ENCODE data around the gene UNC119.
"Not testable (repeated sequence)": the region's sequence is repeated elsewhere in the genome, so short reads cannot be mapped to it uniquely, and the experiment has no call there.

UNC119 gene

DNA sequence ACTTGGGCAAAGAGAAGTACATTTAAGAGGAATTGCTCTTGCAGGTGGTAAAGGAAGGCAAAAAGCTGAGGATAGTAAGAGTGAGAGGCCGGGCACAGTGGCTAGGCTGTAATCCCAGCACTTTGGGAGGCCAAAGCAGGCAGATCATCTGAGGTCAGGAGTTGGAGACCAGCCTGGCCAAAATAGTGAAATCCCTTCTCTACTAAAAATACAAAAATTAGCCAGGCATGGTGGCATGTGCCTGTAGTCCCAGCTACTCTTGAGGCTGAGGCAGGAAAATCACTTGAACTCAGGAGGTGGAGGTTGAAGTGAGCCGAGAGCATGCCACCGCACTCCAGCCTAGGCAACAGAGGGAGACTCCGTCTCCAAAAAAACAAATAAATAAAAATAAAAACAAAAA is 30.1 kb downstream of the UNC119 start:
- DNase-seq (ENCODE audit: low read depth) = not testable (repeated sequence)

DNA sequence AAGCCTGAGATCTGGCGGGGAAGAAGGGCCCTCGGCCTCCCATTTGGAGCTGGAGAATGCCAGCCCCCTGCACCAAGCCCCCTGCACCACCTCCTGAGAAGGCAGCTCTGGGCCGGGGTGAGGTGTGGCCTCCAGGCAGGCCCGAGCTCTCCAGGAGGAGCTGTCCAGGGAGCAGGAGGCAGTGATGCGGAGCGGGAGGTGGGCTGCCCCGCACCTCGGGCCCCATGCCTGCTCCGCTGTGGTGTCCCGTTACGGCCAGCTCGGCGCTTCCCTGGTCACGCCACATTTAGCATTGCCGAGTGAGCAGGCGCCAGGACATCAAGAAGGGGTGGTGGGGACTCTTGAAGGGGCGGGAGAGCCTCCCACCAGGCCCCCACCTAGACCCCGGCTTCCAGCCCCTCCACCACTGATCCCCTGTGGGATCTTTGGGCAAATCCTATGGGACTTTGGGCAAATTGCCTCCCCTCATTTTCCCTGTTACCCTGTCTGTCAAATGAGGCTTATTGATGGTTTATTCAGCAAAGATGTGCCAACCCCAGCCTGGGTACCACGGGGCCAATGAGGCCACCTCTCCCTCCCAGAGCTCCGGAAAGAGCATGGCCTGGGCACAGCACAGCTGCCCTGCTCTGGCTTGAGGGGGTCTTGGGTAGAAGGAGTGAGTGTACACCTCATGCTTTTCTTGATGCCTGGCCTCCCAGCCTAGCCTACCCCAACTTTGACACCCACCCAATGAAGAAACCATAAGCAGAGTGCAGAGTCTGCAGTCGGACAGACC is 30.9 kb downstream of the UNC119 start:
- no peak for DNase-seq (ENCODE audit: low read depth)

DNA sequence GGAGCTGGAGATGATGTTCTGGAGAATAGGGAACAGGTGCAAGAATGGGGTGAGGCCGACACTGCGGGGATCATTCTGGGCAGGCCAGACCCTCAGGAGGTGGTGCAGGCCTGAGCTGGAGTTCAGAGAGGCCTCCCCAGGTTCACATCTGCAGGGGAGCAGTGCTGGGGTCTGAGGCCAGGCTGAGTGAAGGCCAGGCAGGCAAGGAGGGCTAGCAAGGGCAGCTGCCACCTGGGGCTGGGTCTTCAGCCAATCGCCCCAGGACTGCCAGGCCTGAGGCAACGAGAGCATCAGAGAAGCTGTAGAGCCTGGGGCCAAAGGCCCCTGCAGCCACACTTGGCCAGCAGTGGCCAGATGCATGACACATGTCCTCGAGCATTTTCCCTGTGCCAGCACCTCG is 31.7 kb downstream of the UNC119 start:
- DNase-seq (ENCODE audit: low read depth) = no peak

DNA sequence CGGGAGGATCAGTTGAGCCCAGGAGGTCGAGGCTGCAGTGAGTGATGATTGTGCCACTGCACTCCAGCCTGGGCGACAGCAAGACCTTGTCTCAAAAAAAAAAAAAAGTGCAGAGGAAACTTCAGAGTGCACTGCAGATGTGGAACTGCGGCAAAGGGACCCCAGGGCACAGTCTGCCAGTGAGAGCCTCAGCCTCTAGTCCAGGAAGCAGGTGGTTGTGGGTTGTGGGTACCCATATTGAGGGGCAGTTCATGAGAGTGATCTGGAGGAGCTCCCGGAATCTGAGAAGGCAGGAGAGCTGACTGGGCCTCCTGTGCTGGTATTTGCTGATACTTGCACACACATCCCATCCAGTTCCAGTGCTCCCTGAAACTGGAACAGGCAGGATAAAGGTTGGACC is 33.2 kb downstream of the UNC119 start:
- DNase-seq (ENCODE audit: low read depth) = no peak

DNA sequence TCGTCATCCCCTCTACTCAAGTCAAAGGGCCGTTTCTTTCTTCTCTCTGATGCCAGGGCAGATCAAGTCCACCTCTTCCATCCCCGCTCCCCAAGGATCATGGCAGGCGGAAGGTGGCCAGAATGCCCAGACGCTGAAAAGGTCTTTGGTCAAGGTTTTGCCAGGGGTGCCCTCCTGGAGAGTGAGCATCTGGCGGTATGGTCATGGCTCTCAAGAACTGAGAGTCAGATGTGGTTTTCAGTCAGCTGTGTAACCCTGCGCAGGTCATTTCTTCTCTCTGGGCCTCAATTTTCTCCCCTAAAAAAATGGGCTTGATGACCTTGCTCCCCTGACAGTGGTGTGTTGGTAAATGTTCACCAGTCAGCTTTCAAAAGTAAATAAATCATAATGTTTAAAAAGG is 33.8 kb downstream of the UNC119 start:
- DNase-seq (ENCODE audit: low read depth) = no peak

DNA sequence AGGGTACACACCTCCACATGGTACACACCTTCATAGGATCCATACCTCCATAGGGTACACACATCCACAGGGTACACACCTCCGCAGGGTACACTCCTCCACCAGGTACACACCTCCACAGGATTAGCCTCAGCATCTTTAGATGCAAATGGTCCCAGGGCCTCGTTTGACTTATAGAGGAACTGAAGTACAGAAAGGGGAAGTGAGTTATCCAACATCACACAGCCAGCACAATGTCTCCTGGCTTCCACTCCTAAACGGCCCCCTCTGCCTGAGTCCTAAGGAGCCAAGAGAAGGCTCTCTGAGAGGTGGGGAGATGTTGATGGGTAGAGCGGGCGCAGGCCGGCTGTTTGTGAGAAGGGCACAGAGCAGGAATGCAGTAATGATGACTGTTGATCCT is 34.3 kb downstream of the UNC119 start:
- DNase-seq (ENCODE audit: low read depth) = no peak

DNA sequence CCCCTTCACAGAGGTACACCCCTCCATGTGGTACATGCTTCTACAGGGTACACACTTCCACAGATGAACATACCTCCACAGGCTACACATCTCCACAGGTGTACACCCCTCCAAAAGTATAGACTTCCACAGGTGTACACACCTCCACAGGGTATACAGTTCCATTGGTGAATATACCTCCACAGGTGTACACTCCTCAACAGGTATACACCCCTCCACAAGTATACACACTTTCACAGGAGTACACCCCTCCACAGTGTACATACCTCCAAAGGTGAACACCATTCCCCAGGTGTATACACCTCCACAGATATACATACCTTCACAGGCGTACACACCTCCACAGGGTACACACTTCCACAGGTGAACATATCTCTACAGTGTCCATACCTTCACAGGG is 36.9 kb downstream of the UNC119 start:
- no peak for DNase-seq (ENCODE audit: low read depth)

DNA sequence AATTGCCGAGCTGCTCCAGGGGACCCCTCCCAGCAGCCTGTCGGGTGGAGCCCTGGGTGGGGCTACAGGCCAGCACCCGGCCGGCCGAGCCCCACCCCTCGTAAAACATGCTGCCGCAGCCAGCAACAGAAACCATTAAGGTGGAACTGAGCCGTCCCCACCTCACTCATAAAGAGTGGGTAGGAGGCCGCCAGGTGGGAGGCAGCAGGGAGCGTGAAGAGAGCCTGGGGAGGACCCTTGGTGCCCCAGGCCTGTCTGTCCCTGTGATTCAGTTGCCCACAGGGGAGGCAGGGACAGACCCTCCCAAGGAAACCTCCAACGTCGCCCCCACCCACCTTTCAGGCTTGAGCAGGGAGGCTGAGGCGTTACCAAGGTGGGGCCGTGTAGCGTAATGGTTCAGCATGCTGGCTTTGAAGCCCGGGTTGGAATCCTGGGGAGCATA is 37.8 kb downstream of the UNC119 start:
- no peak for DNase-seq (ENCODE audit: low read depth)

DNA sequence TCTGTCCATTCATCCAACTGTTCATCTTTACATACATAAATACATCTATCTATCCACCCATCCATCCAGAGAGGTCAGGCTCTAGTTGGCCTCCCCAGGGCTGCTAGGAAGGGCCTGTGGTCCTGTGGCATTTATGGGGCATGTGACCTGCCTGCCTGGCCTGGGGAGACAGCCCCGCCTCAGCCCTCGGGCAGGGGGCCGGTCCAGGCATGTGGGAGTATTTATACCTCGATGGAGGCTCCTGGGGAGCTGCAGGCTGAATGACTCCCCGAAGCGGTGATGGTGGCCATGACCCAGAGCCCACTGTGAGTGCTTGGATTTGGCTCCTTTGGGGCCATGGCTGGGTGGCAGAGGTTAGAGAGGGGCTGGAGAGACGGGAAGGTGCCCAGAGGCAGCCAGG is 38.9 kb downstream of the UNC119 start:
- DNase-seq (ENCODE audit: low read depth) = no peak

DNA sequence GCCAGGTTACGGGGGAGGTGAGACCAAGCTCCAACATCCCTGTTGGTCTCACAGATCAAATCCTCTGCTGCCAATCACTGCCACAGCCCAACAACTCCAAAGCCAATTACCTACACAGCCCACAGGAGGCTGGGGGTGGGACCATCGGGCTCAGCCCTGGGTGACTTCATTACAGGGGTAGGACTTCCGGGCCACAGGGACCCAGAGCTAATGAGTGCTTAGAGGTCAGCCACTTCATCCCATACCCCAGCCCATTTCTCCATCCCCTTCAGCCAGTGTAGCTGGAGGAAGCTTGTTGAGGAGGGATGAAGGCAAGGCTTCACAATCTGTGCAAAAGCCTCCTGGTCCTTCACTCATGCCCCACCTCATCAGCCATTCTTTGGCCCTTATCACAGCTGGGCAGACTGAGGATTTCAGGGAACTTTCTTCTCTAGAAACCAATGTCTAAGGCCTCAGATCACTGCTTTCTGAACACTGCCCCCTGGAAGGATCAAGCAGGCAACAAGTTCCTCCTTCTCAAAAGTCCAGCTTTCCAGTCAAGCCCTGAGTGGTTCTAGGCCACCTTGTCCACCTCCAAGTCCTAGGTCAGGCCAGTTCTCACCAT is 40.5 kb downstream of the UNC119 start:
- no peak for DNase-seq (ENCODE audit: low read depth)

DNA sequence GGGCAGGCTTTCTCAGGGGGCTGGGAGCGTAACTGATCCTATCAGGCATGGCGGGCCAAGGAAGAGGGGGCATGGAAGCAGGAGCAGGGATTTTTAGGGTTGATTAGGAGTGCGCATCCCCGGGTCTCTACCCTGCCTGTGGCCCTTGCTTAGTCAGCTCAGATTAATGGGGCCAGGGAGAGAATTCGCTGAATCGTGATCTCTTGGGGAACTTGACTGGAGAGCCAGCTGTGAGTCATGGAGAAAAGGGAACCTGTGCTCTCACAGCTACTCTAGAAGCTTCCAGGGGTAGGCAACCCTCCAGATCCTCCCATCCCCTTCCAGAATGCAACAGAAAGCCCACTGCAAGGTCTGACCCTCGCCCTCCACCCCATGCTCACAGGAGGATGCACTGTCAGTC is 42.6 kb downstream of the UNC119 start:
- DNase-seq (ENCODE audit: low read depth) = no peak

DNA sequence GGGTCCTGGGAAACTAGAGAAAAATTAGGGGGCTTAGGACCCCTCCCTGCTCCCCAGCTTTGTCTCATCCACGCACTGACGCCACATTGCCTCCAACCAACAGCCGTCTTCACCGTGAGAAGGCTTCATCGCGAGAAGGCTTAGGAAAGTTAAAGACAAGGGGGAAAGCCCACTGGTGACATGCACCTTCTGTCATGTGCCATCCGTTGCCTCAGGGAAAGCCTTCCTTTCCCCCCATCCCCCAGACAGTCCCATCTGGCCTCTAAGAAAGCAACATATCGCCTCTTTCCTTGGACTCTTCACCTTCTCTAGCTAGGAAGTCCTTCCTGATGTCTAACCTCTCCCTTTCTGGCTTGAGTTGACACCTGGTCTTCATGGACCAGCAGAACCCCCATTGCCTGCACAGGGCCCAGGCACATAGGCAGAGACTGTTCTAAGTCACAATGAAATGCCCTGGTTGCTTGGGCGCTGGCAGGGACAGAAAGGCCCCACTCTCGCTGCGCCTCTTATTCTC is 44.2 kb downstream of the UNC119 start:
- DNase-seq (ENCODE audit: low read depth) = no peak

DNA sequence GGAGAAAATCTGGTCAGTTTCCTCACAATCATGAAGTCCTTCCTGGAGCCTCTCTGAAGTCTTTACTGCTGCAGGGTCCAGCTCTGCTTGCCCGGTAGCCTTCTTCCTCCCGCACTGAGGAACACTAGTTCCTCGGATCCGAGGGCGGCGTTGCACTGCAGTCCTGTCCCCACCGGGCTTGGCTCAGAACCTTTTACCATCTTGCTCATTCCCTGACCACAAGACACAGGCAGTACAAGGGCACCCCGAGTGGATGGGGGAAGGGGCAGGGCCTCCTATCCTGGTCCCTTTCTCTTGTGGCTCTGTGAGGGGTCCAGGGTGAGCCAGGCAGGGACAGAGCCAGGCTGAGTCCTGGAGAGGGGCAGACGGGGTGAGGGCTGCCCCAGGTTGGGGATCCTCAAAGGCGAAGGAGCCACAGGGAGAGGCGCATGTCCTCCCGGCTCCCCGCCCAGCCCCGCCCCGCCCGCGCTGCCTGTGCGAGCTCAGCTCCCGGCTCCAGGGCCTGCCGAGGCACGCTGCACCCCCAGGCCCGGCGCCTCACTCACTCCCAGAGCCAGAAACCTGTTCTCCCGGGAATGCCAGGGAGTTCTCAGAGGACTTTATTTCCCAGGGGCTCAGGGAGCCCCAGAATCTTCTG is 44.7 kb downstream of the UNC119 start:
- no peak for DNase-seq (ENCODE audit: low read depth)

DNA sequence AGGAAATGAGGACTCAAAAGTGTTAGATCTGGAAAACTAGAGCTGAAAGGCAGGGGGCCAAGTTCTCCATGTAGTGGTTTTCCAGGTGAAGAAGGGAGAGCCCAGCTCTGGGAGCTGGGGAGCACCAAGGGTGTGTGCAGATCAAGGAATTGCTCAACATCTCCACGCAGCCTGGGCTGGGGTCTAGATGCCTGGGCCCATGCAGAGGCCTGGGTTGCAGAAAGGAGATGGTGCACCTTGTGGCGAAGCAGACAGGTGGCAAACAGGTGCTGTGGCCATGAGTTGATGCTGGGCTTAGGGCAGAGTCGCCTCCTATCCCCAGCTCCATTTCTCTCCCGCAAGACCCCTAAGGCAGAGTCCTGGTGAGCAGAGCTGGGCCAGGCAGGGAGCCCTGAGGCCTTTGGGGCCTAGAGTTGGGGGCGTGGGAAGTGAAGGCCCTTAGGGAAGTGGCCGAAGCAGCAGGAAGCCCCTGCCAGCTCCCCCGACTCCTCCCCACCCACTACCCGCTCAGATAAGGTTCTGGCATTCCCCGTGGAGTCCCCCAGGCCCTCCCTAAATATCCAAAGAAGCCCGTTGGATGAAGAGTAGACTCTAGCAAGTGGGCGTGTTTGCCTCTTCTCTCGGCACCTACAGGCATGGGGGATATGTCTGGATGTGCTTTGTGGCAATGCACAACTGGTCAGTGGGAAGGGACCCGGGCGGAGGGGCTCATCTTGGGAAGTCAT is 45.5 kb downstream of the UNC119 start:
- no peak for DNase-seq (ENCODE audit: low read depth)

DNA sequence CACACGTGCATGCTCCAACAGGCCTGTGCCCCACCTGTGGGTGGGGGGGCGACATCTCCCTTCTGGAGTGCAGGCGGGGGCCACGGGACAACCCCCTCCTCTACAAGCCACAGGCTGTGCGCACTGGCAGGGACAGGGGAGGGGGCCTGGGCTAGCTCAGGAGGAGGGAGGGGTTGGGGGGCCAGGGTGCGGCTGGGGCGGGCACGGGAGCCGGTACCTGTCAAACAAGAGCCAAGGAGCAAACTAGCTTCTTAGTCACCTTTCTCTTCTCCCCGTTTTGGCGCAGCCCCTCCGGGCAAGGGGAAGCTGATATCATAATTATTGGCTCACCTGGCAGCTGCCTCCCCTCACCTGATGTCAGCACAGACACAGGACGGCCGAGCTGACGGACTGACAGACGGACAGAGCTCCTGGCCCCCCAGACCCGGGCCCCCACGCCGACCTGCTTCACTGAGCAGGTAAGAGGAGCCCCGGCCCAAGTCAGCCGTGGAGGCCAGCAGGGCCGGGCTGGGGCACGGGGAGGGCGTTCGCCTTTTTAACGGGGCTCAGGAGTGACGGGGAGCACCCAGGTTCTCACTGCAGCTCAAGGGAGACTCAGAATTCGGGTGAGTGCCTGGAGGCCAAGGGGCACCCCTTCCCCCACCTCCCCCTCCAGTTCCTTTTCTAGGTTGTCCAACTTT is 46.3 kb downstream of the UNC119 start, which contains the start of gene FOXN1:
Gene FOXN1, plus strand, starts transcription at position 363 of the 680 bp plus-strand sequence. CDS start 17,622 bp downstream, outside the sequence.
- DNase-seq (ENCODE audit: low read depth) = no peak

DNA sequence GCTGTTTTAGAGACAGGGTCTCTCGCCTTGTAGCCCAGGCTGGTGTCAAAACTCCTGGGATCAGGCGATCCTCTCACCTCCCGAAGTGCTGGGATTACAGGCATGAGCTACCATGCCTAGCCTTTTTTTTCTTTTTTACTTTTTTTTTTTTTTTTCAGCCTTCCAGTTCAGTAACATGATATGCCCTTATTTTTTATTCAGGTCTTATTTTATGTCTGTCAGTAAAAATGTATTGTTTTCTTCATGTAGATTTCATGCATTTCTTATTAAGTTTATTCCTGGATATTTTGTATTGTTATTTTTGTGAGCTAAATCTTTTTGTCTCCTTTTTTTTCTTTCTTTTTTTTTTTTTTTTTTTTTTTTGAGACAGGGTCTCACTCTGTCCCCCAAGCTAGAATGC is 49.0 kb downstream of the UNC119 start:
- no peak for DNase-seq (ENCODE audit: low read depth)

DNA sequence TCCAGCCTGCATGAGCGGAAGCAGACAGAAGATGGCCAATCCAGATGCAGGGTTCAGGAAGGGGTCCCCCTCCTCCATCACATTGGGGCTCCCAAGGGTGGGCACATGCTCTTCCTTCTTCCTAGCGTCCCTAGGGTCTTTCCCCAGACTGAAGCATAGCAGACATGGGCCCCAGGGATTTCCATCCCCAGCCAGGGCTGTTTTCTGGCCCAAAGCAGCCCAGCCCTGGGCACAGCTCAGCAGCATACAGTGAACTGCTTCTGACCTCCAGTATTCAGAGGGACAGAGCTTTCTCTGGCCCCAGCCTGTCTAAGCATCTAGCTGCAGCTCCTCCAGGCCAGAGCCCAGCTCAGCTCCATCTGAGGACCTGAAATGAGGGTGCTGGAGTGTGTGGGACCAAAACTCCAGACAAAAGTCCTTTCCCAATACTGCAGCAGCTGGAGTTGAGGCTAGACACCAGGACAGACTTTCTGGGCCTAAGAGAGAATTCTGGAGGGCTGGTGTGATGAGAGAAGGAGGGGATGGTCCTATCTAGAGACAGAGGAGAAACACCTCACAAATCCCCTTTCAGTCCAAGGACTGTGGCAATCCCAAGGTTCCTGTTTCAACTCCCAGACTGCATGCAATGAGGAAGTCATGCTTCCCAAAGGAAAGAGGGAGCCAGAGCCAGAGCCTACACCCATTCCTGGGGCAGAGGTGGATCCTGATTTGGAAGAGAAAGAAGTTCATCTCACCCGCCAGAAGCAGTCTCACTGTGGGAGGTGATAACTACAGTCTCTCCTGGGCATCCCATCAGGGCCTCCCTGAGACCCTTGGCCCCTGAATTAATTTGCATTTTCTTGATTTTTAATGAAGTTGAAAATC is 50.8 kb downstream of the UNC119 start:
- no peak for DNase-seq (ENCODE audit: low read depth)

DNA sequence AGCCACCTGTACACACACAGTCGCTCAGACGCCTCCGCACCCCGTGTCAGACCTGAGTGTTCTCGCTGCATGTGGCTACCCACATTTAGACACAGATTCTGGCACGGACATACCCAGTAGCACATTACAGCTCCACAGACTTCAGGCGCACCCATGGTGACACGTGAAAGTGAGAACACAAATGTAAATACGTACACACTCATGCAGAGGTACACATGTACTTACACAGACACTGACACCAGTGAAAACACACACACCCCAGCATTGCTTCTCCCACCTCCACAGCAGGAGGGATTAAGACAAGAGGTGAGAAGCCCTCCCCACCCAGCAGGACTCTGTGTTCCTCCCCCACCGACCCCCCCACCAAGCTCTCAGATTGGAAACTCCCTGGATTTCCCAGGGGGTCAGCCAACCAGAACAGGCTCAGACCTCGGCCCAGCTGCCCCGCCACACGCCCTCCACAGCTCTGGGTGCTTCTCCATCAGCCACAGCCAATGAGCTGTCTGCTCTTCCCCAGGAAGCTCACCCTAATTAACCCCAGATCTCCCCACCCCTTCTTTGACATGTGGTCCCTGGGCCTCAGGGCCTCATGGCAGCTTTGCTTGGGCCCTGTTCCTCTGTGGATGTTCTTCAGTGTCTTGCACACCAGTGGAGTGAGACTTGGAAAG is 51.6 kb downstream of the UNC119 start:
- DNase-seq (ENCODE audit: low read depth) = no peak

DNA sequence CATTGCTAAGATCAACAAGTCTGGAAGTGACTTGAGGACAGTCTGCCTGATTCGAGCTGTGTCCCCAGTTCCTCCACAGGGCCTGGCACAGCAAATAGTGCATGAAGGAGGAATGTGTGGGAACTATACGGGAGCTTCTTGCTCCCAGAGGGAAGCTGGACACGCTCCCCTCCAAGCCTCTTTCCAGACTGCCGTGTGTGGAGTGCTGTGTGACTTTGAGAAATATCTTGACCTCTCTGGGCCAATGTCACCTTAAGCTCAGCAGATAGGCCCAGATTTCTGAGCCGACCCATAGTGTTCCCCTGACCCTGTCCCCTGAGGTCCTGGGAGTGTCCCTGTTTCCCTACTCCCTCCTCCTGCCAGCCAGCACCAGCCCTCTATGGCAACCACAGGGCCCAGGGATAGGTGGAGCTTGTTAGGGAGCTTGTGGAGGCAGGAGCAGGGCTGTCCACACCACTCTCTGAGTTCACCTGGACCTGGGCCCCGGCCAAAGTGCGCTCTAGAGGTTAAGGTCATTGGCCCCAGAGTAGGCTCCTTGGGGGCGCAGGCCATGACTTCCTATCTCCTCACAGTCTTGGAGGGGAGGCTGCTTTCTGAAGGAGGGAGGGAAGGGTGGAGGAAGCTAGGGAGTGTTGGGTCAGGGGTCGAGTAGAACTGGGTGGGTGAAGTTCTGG is 52.6 kb downstream of the UNC119 start:
- no peak for DNase-seq (ENCODE audit: low read depth)

DNA sequence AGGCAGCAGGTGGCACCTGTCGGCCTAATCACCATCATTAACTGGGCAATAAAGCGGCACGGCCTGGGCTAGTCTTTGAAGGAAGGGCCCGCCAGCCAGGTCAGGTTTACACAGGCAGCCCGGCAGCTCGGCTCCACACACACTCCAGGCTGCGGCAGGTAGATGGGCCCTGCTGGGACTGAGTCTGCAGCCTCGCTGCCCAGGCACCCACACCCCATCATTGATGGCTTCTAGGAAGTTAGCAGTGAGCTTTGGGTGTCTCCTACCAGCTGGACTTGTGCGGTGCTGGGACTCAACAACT is 53.1 kb downstream of the UNC119 start:
- DNase-seq (ENCODE audit: low read depth) = no peak
